ENCODE results near the gene TSPAN17. TPM values are rescaled to one million over a fixed set of nuclear protein-coding genes. Genes with fewer than 3 reads are reported as not detected.

Gene TSPAN17
- total and polyA plus RNA-seq, 10 of the 15 experiments (the other 5 are each of a cell fraction or from before 2014, with no cell fraction given): 0.24 to 17.1 (median 10.4) TPM

DNA sequence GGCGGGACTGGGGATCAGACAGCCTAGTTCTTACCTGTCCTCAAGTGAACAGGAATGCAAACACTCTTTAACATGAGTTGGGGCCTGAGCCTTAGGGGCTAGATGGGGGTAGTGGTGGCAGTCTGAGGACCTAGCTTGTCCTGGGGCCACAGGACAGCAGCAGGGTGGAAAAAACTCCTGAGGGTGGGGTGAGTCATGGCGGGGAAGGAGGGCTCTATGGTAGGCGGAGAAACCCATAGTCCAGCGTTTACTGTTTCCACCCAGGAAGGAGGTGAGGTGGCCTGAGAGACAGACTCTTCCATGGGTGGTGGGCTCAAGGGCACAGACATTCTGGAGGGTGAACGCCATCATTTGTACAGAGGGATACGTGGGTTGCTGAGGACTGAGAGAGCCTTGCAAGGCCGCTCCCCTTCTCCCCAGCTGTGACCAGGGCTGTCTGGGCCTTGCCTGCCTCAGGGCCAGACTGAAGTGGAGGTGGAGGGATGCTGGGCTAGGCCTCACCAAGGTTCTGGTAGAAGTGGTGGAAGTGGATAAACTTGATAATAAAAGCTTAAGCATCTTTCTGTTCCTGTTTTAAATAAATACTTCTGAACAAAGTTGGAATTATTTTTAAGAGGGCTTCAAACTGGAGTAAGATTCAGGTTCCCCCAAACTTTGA is 1.1 kb upstream of the TSPAN17 start (continued):
- TF ChIP-seq, protein P1, sequence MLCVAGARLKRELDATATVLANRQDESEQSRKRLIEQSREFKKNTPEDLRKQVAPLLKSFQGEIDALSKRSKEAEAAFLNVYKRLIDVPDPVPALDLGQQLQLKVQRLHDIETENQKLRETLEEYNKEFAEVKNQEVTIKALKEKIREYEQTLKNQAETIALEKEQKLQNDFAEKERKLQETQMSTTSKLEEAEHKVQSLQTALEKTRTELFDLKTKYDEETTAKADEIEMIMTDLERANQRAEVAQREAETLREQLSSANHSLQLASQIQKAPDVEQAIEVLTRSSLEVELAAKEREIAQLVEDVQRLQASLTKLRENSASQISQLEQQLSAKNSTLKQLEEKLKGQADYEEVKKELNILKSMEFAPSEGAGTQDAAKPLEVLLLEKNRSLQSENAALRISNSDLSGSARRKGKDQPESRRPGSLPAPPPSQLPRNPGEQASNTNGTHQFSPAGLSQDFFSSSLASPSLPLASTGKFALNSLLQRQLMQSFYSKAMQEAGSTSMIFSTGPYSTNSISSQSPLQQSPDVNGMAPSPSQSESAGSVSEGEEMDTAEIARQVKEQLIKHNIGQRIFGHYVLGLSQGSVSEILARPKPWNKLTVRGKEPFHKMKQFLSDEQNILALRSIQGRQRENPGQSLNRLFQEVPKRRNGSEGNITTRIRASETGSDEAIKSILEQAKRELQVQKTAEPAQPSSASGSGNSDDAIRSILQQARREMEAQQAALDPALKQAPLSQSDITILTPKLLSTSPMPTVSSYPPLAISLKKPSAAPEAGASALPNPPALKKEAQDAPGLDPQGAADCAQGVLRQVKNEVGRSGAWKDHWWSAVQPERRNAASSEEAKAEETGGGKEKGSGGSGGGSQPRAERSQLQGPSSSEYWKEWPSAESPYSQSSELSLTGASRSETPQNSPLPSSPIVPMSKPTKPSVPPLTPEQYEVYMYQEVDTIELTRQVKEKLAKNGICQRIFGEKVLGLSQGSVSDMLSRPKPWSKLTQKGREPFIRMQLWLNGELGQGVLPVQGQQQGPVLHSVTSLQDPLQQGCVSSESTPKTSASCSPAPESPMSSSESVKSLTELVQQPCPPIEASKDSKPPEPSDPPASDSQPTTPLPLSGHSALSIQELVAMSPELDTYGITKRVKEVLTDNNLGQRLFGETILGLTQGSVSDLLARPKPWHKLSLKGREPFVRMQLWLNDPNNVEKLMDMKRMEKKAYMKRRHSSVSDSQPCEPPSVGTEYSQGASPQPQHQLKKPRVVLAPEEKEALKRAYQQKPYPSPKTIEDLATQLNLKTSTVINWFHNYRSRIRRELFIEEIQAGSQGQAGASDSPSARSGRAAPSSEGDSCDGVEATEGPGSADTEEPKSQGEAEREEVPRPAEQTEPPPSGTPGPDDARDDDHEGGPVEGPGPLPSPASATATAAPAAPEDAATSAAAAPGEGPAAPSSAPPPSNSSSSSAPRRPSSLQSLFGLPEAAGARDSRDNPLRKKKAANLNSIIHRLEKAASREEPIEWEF (IDR thresholded peaks at IDR 0.05; ENCODE audit: insufficient replicate concordance, low read depth, low read length): no peak
- no peak for TF ChIP-seq SREBF1 (IDR thresholded peaks at IDR 0.05; ENCODE audit: low read length)
- TF ChIP-seq PML (IDR thresholded peaks at IDR 0.05; ENCODE audit: low read length): no peak

DNA sequence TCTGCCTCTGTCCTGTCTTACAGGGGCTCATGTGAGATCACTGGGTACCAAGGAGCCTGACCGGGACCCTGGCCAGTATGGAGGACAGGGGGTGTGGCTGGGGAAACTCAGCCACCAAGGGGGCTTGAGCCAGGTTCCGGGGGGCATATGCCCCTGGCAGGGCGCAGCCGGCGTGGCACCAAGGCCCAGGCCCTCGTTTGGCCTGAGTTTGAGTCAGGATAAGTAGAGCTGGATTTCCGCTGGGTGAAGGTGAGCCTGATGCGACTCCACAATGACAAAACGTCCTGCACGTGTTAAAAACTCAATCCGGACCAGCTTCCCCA is 616 bp upstream of the TSPAN17 start:
- Histone ChIP-seq H3K36me3 (ENCODE audit: control insufficient read depth in 2 of 2, insufficient read depth in 2 of 2, low read length in 1 of 2) (no peaks in the 10 kb centered on the region), H3K9me3 (replicated peaks; ENCODE audit: control insufficient read depth, insufficient read depth, low read length) (no peaks in the 10 kb centered on the region), H3K79me2 (ENCODE audit: control insufficient read depth, insufficient read depth, low read length) (no peaks in the 10 kb centered on the region), H3K9ac (ENCODE audit: control insufficient read depth, insufficient read depth, low read length) (peak overlapping the region; percentile 58), H2AFZ (ENCODE audit: control insufficient read depth, low read depth, low read length) (peak overlapping the region; percentile 98), H3K27me3 (replicated peaks in 1 of 2; ENCODE audit: control insufficient read depth in 2 of 2, insufficient read depth in 2 of 2, low read length in 1 of 2) (no peaks in the 10 kb centered on the region), H3K4me3 (peak overlapping the region; percentile 68; the same call in 1 of the 2 replicates), H3K4me1 (ENCODE audit: control insufficient read depth, insufficient read depth, low read length) (peaks cover 18% of the 10 kb centered on the region), H4K20me1 (ENCODE audit: control insufficient read depth, insufficient read depth) (no peaks in the 10 kb centered on the region), H3K27ac (ENCODE audit: control insufficient read depth, insufficient read depth) (peak overlapping the region; percentile 52; the same call in 1 of the 2 replicates), H3K4me2 (ENCODE audit: control insufficient read depth, insufficient read depth) (peak overlapping the region; percentile 96)
- FAIRE-seq: no peak
- no peak for DNase-seq (ENCODE audit: low read depth, low spot score)
- WGBS (ENCODE audit: insufficient coverage, insufficient replicate concordance, low lambda C conversion rate, missing lambda C conversion rate): 11% methylated on average over 11 of the region's 11 CpGs
- intact Hi-C loops (cut with micrococcal nuclease; ENCODE audit: unreplicated experiment) (loop anchor here (5.0 to 10.0 kb wide), 2 partner anchors 74 to 232 kb away; partner anchors contain the start of gene CLTB), in situ Hi-C loops (cut with MboI) (no loop called here)
- BruUV-seq (replicated peaks): TSS peak; percentile 82
- ChIA-PET POLR2A (interaction anchor here (0.8 to 1.4 kb wide), 2 partner anchors 9 to 109 kb away, joined by 3 read pairs; partner anchors contain the start of gene RNF44), RAD21 (ENCODE audit: unreplicated experiment) (interaction anchor here (0.6 to 2.7 kb wide), 9 partner anchors 11 to 666 kb away, joined by 3 to 20 read pairs (median 3); partner anchors contain the start of gene EIF4E1B), SMC1A (ENCODE audit: uncharacterized antibody, unreplicated experiment) (interaction anchor here (1.0 to 2.1 kb wide), 4 partner anchors 12 to 231 kb away, joined by 3 to 7 read pairs (median 4); no protein-coding TSS in a partner anchor), CTCF (interaction anchor here (0.9 to 3.4 kb wide), 9 partner anchors 12 to 230 kb away, joined by 3 to 19 read pairs (median 4); partner anchors contain the start of genes CLTB and RNF44)
- ATAC-seq: peak; percentile 29
- TF ChIP-seq NFXL1 (IDR thresholded peaks at IDR 0.05; ENCODE audit: borderline replicate concordance) (no peak), ZSCAN29 (IDR thresholded peaks at IDR 0.05) (no peak)
- TF ChIP-seq, protein P2, sequence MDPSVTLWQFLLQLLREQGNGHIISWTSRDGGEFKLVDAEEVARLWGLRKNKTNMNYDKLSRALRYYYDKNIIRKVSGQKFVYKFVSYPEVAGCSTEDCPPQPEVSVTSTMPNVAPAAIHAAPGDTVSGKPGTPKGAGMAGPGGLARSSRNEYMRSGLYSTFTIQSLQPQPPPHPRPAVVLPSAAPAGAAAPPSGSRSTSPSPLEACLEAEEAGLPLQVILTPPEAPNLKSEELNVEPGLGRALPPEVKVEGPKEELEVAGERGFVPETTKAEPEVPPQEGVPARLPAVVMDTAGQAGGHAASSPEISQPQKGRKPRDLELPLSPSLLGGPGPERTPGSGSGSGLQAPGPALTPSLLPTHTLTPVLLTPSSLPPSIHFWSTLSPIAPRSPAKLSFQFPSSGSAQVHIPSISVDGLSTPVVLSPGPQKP (IDR thresholded peaks at IDR 0.05; ENCODE audit: low read depth, low read length): no peak
- TF ChIP-seq, protein P3, sequence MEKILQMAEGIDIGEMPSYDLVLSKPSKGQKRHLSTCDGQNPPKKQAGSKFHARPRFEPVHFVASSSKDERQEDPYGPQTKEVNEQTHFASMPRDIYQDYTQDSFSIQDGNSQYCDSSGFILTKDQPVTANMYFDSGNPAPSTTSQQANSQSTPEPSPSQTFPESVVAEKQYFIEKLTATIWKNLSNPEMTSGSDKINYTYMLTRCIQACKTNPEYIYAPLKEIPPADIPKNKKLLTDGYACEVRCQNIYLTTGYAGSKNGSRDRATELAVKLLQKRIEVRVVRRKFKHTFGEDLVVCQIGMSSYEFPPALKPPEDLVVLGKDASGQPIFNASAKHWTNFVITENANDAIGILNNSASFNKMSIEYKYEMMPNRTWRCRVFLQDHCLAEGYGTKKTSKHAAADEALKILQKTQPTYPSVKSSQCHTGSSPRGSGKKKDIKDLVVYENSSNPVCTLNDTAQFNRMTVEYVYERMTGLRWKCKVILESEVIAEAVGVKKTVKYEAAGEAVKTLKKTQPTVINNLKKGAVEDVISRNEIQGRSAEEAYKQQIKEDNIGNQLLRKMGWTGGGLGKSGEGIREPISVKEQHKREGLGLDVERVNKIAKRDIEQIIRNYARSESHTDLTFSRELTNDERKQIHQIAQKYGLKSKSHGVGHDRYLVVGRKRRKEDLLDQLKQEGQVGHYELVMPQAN (conservative IDR thresholded peaks at IDR 0.05): 0 out of 2 replicates have a peak, but pooled peaks have one; percentile 34
- TF ChIP-seq, protein P4, sequence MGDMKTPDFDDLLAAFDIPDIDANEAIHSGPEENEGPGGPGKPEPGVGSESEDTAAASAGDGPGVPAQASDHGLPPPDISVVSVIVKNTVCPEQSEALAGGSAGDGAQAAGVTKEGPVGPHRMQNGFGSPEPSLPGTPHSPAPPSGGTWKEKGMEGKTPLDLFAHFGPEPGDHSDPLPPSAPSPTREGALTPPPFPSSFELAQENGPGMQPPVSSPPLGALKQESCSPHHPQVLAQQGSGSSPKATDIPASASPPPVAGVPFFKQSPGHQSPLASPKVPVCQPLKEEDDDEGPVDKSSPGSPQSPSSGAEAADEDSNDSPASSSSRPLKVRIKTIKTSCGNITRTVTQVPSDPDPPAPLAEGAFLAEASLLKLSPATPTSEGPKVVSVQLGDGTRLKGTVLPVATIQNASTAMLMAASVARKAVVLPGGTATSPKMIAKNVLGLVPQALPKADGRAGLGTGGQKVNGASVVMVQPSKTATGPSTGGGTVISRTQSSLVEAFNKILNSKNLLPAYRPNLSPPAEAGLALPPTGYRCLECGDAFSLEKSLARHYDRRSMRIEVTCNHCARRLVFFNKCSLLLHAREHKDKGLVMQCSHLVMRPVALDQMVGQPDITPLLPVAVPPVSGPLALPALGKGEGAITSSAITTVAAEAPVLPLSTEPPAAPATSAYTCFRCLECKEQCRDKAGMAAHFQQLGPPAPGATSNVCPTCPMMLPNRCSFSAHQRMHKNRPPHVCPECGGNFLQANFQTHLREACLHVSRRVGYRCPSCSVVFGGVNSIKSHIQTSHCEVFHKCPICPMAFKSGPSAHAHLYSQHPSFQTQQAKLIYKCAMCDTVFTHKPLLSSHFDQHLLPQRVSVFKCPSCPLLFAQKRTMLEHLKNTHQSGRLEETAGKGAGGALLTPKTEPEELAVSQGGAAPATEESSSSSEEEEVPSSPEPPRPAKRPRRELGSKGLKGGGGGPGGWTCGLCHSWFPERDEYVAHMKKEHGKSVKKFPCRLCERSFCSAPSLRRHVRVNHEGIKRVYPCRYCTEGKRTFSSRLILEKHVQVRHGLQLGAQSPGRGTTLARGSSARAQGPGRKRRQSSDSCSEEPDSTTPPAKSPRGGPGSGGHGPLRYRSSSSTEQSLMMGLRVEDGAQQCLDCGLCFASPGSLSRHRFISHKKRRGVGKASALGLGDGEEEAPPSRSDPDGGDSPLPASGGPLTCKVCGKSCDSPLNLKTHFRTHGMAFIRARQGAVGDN (IDR thresholded peaks at IDR 0.05): peak; percentile 20; the same call in 1 of the 2 replicates
